Aorta (tissue), 5 donors: ENCODE measurements around the gene HSD17B12. TPM values are rescaled to one million over a fixed set of nuclear protein-coding genes. Genes with fewer than 3 reads are reported as not detected.

Experiments
- ATAC-seq: fragments of 200-7000 bp; cut with Tn5 transposase; one replicate; pipeline ENCODE4 v1.9.1; 2022; ENCODE audit warnings: moderate library complexity; ENCODE audit not compliant: low FRiP score
- DNase-seq, 2 donors: peaks; one replicate each; pipeline ENCODE4 v3.0.0-alpha.2; 2020
- H3K27ac ChIP-seq, 2 donors: one replicate each; pipeline ENCODE4 v1.5.1; 2013; ENCODE audit warnings: low read length in 2 of 2, mild to moderate bottlenecking in 2 of 2, moderate library complexity in 2 of 2, control low read depth in 1 of 2, inconsistent platforms in 1 of 2, low read depth in 1 of 2
- H3K27me3 ChIP-seq, 2 donors: one replicate each; pipeline ENCODE4 v1.6.1; 2013; ENCODE audit warnings: control low read depth in 1 of 2, low read length in 1 of 2, mild to moderate bottlenecking in 1 of 2, moderate library complexity in 1 of 2; ENCODE audit not compliant: insufficient read depth in 2 of 2, control insufficient read depth in 1 of 2
- H3K36me3 ChIP-seq, 2 donors: one replicate each; pipeline ENCODE4 v1.6.1; 2013; ENCODE audit warnings: control low read depth in 1 of 2, low read length in 1 of 2, mild to moderate bottlenecking in 1 of 2; ENCODE audit not compliant: insufficient read depth in 2 of 2, control insufficient read depth in 1 of 2
- H3K4me1 ChIP-seq, 2 donors: one replicate each; pipeline ENCODE4 v1.6.1; 2013; ENCODE audit warnings: low read length in 2 of 2, control low read depth in 1 of 2, mild to moderate bottlenecking in 1 of 2, moderate library complexity in 1 of 2; ENCODE audit not compliant: insufficient read depth in 2 of 2, control insufficient read depth in 1 of 2
- H3K4me3 ChIP-seq, 2 donors: one replicate each; pipeline ENCODE4 v1.5.1; 2013; ENCODE audit warnings: low read length in 2 of 2, control low read depth in 1 of 2, mild to moderate bottlenecking in 1 of 2
- H3K9me3 ChIP-seq: one replicate; pipeline ENCODE4 v1.6.1; 2013; ENCODE audit warnings: mild to moderate bottlenecking, low read length; ENCODE audit not compliant: control insufficient read depth
- WGBS, 2 donors: extraction: QIAGEN DNeasy Blood & Tissue Kit; methylation state at CpG; one replicate each; pipeline ENCODE4 v1.1.7; 2013; 5-methylcytosine and 5-hydroxymethylcytosine counted together
- intact Hi-C, 2 donors: fragments of 100-400 bp; cut with DNase I; formaldehyde crosslinking; loops; one replicate each; pipeline versions ENCODE4 v1.14.2 to v1.15.0; 2022
- polyA plus RNA-seq, 2 donors: library from polyadenylated mRNA; stranded (reverse); fragments of 200-250 nt; gene quantifications; one replicate each; pipeline ENCODE4 v1.2.3, GENCODE V29; 2013
- total RNA-seq, 2 donors: library from RNA; stranded (reverse); fragmentation: NEBNext Ultra II Directional; extraction: Animal tissue kit (Norgen Biotek cat#: 25700); gene quantifications; one replicate each; pipeline ENCODE4 v1.2.1, GENCODE V29; 2021
- donor health status: healthy with polysubstance abuse.
- donor health status: Bipolar disorder and iron deficiency.
- donor health status: DM: no; HTN: no; CAD: no.
- donor health status: DM: no; HTN: no; CAD: no.
- donor health status: DM: yes; HTN: yes; CAD: no.

Gene HSD17B12
- total and polyA plus RNA-seq, 4 donors = 62.2 to 108 (median 87.3) TPM

- H3K27ac ChIP-seq = no peak overlapping the region
- WGBS, 2 donors = 11 to 20% methylated on average over 1 of the region's 1 CpG
Observed at GRCh38 chr11:43833657-43834073, 153.1 kb downstream of the HSD17B12 start.

DNA sequence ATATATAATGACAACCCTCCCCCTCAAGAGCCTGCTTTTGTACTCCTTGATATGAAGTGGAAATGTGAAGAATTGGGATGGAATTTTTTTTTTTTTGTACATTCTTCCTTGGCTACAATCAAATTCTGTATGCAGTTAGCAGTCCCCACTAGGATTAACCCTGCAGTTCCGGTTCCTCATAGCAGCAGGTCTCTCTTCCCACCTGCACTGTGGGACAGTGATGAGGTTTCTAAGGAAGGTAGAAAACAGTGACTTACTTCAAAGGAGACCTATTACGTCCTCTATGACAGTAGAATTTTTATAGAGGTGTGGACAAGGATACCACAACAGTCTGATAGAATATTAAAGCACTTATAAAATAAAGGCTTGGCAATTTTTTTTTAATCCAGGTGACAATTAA, 153.7 kb downstream of the HSD17B12 start:
- no peaks in the 10 kb centered on the region for H3K36me3 ChIP-seq
- DNase-seq (no peak), ATAC-seq (no peak)
- peaks cover 0 to 19% of the 10 kb centered on the region in 2 donors for H3K4me1 ChIP-seq
- no peaks in the 10 kb centered on the region for H3K27me3 ChIP-seq
- 49 to 56% methylated on average over 2 of the region's 2 CpGs for WGBS, 2 donors
- H3K4me3 ChIP-seq = no peak overlapping the region
- no peak overlapping the region for H3K27ac ChIP-seq
- no peaks in the 10 kb centered on the region for H3K9me3 ChIP-seq
- intact Hi-C loops = no loop called here

More at GRCh38 chr11:43833657-43834073, 153.1 kb downstream of the HSD17B12 start:
- no peaks in the 10 kb centered on the region for H3K36me3 ChIP-seq
- H3K4me3 ChIP-seq = no peak overlapping the region
- H3K4me1 ChIP-seq = peaks cover 0 to 19% of the 10 kb centered on the region in 2 donors
- H3K27me3 ChIP-seq = no peaks in the 10 kb centered on the region
- intact Hi-C loops = no loop called here
- ATAC-seq (no peak), DNase-seq (no peak)
- no peaks in the 10 kb centered on the region for H3K9me3 ChIP-seq

GRCh38 chr11:43835104-43835503, 154.6 kb downstream of the HSD17B12 start:
- intact Hi-C loops = no loop called here
- WGBS, 2 donors = 12 to 15% methylated on average over 7 of the region's 7 CpGs

GRCh38 chr11:43837879-43838278, 157.3 kb downstream of the HSD17B12 start:
- H3K9me3 ChIP-seq = no peaks in the 10 kb centered on the region
- WGBS, 2 donors = 24 to 31% methylated on average over 4 of the region's 4 CpGs
- peaks cover 0 to 2% of the 10 kb centered on the region in 2 donors for H3K36me3 ChIP-seq
- H3K27ac ChIP-seq = no peak overlapping the region
- H3K4me3 ChIP-seq = no peak overlapping the region
- H3K27me3 ChIP-seq = no peaks in the 10 kb centered on the region
- DNase-seq = no peak
- ATAC-seq = no peak
- intact Hi-C loops = no loop called here
- peaks cover 0 to 13% of the 10 kb centered on the region in 2 donors for H3K4me1 ChIP-seq

More at GRCh38 chr11:43835104-43835503, 154.6 kb downstream of the HSD17B12 start:
- ATAC-seq (no peak), DNase-seq (no peak)
- Histone ChIP-seq H3K4me3 (no peak overlapping the region), H3K27ac (no peak overlapping the region), H3K27me3 (no peaks in the 10 kb centered on the region), H3K4me1 (peaks cover 0 to 19% of the 10 kb centered on the region in 2 donors), H3K36me3 (no peaks in the 10 kb centered on the region), H3K9me3 (no peaks in the 10 kb centered on the region)

DNA sequence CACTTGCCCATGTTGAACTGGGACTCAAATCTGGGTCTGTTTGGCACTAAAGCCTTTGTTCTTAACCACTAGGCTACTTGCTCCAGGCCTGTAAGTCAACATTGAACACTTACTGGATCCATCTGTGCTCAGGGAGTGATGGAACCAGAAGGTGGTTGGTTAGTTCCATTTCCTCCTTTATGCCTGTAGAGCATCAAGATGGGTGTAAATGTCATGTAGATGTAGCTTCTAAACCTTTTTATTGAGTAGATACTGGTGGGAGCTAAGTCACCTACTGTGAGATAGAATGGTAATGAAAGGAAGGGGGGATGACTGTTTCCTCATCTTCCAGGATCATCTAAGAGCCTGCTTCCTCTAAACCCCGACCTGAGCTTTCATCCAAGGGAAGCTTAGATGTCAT, 161.5 kb downstream of the HSD17B12 start:
- intact Hi-C loops = no loop called here
- WGBS, 2 donors = 77 to 89% methylated on average over 1 of the region's 1 CpG
- ATAC-seq (no peak), DNase-seq (no peak)
- Histone ChIP-seq H3K4me3 (no peak overlapping the region), H3K9me3 (no peaks in the 10 kb centered on the region), H3K27me3 (no peaks in the 10 kb centered on the region), H3K36me3 (peaks cover 0 to 5% of the 10 kb centered on the region in 2 donors), H3K27ac (no peak overlapping the region), H3K4me1 (peaks cover 0 to 7% of the 10 kb centered on the region in 2 donors)

GRCh38 chr11:43845816-43846215, 165.3 kb downstream of the HSD17B12 start:
- intact Hi-C loops = no loop called here
- WGBS, 2 donors = 95 to 96% methylated on average over 3 of the region's 3 CpGs
- no peaks in the 10 kb centered on the region for H3K27me3 ChIP-seq

GRCh38 chr11:43852057-43852636, 171.6 kb downstream of the HSD17B12 start:
- Histone ChIP-seq H3K4me3 (no peak overlapping the region), H3K4me1 (no peaks in the 10 kb centered on the region), H3K36me3 (peaks cover 0 to 3% of the 10 kb centered on the region in 2 donors), H3K27ac (no peak overlapping the region), H3K9me3 (no peaks in the 10 kb centered on the region), H3K27me3 (no peaks in the 10 kb centered on the region)
- intact Hi-C loops = loop anchor here in 1 of 2 donors (2.0 kb wide), 1 partner anchor 27 kb away; no protein-coding TSS in a partner anchor
- WGBS, 2 donors = 14 to 15% methylated on average over 4 of the region's 4 CpGs
- ATAC-seq (no peak), DNase-seq (peak in 1 of 2 donors; percentile 55)

More at GRCh38 chr11:43845816-43846215, 165.3 kb downstream of the HSD17B12 start:
- Histone ChIP-seq H3K4me1 (no peaks in the 10 kb centered on the region), H3K36me3 (peaks cover 0 to 5% of the 10 kb centered on the region in 2 donors), H3K9me3 (no peaks in the 10 kb centered on the region), H3K27ac (no peak overlapping the region), H3K4me3 (no peak overlapping the region)
- DNase-seq = no peak
- ATAC-seq = no peak

GRCh38 chr11:43853781-43854180, 173.2 kb downstream of the HSD17B12 start:
- intact Hi-C loops = loop anchor here in 1 of 2 donors (2.0 kb wide), 1 partner anchor 29 kb away; no protein-coding TSS in a partner anchor
- ATAC-seq = no peak

GRCh38 chr11:43856993-43857392, 176.5 kb downstream of the HSD17B12 start:
- 89 to 90% methylated on average over 3 of the region's 3 CpGs for WGBS, 2 donors
- no peak for DNase-seq
- intact Hi-C loops = no loop called here
- H3K4me3 ChIP-seq = no peak overlapping the region
- no peak for ATAC-seq
- no peak overlapping the region for H3K27ac ChIP-seq
- no peaks in the 10 kb centered on the region for H3K9me3 ChIP-seq
- H3K27me3 ChIP-seq = no peaks in the 10 kb centered on the region
- no peaks in the 10 kb centered on the region for H3K4me1 ChIP-seq
- peaks cover 0 to 3% of the 10 kb centered on the region in 2 donors for H3K36me3 ChIP-seq

More at GRCh38 chr11:43853781-43854180, 173.2 kb downstream of the HSD17B12 start:
- H3K4me3 ChIP-seq = no peak overlapping the region
- H3K4me1 ChIP-seq = no peaks in the 10 kb centered on the region
- no peak overlapping the region for H3K27ac ChIP-seq
- H3K36me3 ChIP-seq = peaks cover 0 to 3% of the 10 kb centered on the region in 2 donors
- H3K27me3 ChIP-seq = no peaks in the 10 kb centered on the region
- DNase-seq = no peak
- H3K9me3 ChIP-seq = no peaks in the 10 kb centered on the region
